Fibroblast of skin of right quadriceps (primary cell): Measurements from ENCODE around the gene SPPL2B.

Experiments used
- DNase-seq: peaks from one replicate; pipeline ENCODE4 v3.0.0-alpha.2; 2013

Gene SPPL2B

DNA sequence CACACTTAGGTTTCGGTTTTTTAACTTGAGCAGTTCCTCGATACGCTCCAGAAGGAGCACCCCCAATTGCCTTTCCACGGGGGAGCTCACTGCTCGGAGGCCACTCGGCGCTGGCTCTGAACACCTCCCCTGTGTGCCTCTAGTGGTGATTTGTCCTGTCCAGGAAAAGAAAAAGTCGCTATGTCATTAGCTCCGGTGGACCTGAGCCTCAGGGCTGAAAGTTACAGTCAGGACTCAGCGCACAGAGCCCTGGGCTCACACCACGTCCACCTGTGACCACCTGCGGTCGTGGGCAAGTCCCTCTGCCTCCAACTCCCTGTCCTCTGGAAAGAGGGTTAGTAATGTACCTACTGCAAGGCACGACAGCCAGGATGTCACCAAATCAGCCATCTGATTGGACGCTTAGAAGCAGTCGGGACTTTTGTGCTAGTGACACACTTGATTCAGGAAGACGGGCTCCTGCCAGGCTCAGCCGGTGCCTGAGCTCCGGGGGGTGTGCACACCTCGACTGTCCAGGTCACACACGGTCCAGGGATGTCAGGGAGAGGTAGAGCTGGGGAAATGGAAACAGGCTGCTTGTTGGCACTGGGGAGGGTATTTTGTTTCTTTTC lies 27.7 kb downstream of the SPPL2B start:
- DNase-seq = no peak

DNA sequence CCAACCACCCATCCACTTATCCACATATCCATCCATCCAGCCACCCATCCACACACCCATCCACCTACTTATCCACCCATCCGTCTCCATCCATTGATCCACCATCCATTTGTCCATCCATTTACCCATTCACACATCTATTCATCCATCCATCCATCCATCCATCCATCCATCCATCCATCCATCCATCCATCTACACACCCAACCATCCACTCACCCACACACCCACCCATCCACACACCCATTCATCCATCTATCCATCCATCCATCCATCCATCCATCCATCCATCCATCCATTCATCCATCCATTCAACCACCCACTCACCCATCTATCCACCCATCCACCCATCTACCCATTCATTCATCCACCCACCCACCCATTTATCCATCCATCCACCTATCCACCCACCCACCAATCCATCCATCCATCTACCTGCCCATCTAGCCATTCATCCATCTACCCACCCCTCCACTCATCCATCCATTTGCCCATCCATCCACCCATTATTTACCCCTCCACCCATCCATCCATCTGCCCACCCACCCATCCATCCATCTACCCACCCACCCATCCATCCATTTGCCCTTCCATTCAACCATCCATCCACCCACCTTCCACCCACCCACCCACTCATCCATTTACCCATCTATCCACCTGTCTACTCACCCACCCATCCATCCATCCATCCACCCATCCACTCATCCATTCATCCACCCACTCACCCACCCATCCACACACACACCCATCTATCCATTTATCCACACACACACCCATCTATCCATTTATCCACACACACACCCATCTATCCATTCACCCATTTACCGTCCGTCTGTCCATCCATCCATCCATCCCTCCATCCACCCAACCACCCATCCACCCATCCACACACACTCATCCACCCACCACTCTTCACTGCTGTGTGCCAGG lies 29.1 kb downstream of the SPPL2B start:
- DNase-seq = no peak

GRCh38 chr19:2358548-2359173 lies 30.2 kb downstream of the SPPL2B start:
- DNase-seq = no peak

DNA sequence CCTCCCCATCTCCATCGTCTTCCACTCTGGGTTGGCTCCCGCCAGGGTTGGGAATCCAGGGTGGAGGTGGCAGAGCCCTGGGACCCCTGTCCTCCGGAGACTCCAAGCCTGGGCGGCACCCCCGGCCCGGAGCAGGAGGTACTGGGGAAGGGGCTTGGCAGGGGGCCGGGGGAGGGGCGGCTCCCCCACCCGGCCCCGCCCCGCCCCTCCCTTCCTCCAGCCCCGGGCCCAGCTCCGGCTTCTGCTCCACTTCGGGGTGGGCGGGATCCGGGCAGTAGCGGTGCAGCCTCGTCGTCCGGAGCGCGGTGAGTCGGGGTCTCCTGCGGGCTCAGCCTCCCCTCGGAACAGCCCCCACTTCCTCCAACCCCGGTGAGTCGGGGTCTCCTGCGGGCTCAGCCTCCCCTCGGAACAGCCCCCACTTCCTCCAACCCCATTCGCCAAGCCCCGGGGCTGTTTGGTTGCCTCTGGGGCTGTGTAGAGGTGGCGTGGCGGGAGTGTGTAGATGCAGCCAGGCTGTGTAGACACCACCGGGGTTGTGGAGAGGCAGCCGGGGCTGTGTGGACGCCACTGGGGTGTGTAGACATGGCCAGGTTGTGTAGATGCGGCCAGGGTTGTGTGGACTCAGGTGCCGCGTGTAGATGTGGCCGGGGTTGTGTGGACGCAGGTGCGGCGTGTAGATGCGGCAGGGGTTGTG lies 31.7 kb downstream of the SPPL2B start, which contains the start of gene TMPRSS9:
TSS of gene TMPRSS9 (plus strand) at position 274 of the 694 bp plus-strand sequence. CDS start 29,521 bp downstream, outside the sequence.
- no peak for DNase-seq

DNA sequence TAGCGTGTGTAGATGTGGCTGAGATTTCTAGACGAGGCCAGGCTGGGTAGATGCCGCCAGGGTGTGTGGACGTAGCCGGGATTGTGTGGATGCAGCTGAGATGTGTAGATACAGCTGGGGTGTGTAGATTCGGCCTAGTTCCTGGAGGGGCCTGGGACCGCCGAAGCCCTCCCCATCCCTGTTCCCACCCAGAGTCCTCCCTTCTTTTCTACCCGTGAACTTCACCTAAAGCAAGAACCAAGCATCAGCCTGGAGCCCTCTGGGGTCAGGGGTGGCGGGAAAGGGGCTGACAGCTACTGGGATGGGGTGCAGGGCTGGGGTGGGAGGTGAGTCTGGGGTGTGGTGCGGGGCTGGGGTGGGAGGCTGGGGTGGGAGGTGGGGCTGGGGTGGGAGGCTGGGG lies 32.3 kb downstream of the SPPL2B start:
- no peak for DNase-seq

- DNase-seq = no peak
Measured at GRCh38 chr19:2361246-2362045, 33.0 kb downstream of the SPPL2B start.

DNA sequence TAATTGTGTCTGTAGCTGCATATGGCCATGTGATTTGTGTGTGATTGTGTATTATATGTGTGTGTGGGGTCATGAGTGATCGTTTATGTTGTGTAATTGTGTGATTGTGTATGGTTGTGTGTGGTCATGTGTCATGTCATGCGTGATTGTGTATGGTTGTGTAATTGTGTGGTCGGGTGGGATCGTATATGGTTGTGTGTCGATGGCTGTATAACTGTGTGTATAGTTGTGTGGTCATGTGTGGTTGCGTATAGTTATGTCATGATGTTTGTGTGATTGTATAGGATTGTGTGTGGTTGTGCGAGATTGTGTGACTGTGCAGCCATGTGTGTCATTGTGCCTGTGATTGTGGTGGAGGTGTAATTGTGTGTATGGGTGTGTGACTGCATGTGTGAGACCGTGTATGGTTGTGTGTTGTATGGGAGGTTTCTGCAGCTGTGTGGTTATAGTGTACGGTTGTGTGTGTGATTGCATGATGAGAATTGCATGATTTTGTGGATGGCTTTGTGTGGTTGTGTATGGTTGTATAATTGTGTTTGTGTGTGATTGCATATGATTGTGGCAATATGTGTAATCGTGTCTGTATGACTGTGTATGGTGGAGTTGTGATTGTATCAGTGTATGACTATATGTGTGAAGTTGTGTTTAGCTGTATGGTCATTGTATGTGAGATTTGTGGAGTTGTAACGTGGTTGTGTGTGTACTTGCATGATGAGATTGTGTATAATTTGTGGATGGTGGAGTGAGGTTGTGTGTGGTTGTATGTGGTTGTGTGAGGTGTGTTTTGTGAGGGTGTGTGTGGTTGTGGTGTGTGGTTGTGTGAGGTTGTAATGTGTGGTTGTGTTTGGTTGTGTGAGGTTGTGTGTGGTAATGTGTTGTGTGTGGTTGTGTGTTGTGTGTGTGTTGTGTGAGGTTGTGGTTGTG lies 33.8 kb downstream of the SPPL2B start:
- DNase-seq = no peak

DNA sequence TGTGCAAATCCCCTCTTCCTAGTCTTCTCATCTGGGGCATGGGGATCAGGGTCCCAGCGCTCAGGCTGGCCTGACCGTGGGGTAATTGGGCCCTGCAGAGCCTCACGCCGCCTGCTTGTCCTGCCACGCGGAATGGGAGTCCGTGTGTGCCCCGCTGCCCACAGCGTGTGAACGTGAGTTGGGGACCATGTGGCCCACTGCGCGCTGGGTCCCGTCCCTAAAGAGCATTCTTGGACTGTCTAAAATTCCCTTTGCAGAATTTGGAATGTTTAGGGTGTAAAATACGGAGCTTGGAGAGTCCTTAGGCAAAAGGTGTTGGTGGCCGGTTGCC lies 34.5 kb downstream of the SPPL2B start:
- DNase-seq = no peak

- DNase-seq = no peak
Measured at GRCh38 chr19:2363419-2363818, 34.9 kb downstream of the SPPL2B start.

DNA sequence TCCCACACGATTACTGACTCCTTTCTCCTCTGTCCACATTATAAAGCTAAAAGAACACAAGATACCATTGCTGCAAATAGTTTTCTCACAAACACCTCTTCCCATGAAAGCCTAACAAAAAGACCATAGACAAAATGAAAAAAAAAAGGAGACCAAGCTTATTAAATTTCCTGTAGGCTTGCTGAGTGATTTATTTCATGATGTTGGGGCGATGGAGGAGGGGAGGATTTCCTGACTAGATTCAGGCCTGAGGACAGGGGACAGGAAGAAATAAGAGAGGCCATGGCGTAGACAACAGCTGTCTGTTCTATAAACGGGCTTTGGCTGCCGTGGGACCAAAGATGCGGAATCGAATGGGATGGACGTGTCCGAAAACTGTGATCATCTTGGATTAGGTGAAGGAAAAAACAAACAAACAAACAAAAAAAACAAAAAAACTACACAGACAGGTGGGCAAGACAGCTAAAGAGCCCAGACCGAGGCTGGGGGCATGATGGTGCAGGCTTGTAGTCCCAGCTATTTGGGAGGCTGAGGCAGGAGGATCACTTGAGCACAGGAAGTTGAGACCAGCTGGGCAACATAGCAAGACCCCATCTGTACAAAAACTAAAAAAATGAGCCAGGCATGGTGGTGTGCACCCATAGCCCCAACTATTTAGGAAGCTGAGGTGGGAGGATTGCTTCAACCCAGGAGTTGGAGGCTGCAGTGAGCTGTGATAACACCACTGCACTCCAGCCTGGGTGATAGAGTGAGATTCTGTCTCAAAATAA lies 36.9 kb downstream of the SPPL2B start:
- no peak for DNase-seq

DNA sequence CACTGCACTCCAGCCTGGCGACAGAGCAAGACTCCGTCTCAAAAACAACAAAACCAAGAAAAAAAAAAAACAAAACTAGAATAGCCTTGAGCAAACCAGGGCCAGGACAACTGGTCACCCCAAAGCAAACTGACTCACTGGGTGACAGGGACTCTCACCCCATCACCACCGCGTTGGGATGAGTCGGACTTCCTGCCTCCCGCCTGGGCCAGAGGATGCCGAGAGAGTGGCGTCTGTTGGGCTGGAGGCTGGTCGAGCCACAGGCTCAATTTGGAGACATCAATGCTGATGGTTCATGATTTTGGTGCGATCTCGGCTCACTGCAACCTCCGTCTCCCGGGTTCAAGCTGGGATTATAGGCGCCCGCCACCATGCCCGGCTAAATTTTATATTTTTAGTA lies 43.2 kb downstream of the SPPL2B start:
- DNase-seq = peak; percentile 45

- DNase-seq = no peak
Measured at GRCh38 chr19:2372076-2372612, 43.7 kb downstream of the SPPL2B start.

- no peak for DNase-seq
Measured at GRCh38 chr19:2374808-2375207, 46.3 kb downstream of the SPPL2B start.

DNA sequence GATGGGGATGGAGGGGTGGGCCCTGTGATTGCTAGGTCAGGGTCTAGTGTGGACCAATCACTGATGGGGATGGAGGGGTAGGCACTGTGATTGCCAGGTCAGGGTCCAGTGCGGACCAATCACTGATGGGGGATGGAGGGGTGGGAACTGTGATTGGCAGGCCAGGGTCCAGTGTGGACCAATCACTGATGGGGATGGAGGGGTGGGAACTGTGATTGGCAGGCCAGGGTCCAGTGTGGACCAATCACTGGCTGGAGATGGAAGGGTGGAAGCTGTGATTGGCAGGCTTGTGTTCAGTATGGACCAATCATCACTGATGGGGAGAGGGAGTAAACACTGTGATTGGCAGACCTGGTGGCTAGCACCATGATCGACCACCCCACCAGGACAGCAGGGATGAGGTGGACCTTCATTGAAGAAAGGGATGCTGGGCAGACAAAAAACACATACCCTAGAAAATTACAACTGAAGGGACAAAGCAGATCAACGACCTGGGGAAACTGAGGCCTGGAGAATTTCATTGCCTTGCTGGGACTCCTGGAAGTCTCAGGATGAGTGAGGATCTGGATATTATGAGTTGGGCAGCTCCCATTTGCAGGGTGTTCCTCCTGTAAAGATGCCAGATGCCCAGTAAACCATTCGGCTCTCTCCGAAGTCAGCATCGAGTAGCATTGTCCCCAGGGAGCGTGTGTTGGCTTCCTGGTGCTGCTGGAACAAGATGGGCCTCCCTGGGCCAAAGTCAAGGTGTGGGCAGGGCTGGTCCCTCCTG lies 47.1 kb downstream of the SPPL2B start:
- DNase-seq = no peak

DNA sequence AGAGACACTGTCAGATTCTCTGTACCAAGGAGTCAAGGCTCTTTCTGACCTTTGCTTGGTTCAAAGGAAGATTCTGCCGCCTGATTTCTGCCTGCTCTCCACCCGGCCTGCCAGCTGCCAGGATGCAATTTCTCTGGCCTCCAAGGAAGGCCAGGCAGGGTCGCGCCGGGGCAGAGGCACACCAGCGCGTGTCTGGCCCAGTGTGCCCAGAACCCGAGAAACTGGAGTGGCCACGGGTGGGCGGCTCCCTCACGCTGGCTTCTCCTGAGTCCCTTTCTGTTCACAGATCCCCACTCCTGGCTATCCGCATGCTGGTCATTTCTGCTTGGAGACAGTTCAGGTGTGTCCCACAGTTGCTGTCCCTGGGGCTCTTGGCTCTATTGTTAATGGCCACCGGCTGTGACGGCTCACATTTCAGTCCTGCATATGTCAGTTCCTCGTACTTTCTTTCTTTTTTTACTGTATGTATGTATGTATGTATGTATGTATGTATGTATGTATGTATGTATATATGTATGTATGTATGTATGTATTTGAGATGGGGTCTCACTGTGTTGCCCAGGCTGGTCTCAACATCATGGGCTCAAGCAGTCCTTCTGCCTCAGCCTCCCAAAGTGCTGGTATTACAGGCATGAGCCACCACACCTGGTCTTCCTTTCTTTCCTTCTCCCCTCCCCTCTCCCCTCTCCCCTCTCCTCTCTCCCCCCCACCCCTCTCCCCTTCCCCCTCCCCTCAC lies 48.5 kb downstream of the SPPL2B start:
- no peak for DNase-seq

GRCh38 chr19:2380567-2380966 lies 52.1 kb downstream of the SPPL2B start:
- no peak for DNase-seq

DNA sequence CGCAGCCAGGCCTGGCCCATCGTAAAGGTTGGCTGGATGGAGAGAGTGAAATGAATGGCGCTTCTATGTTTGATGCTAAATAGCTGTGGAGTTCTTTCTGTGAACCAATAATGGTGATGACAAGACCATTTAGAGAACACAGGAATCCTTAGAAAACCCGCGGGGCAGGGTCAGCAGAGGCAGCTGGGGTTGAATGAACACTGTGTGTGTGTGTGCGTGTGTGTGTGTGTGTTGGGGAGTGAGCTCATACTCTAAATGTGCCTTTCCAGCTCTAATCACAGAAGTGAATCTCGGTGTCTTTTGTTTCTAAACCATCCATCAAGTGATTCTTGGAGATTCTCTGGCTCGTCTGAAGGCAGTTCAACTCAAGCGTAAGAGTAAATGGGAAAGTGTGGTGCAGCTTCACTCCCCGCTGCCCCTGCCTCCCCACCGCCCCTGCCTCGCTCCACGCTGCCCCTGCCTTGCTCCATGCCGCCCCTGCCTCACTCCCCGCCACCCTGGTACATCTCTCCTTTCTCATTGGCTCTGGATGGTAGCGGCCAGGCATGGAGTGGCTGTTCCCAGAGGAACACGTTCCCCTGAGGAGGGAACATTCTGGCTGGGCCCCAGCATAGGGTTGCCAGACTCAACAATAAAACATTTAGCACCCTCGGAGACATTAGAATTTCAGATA lies 52.8 kb downstream of the SPPL2B start:
- DNase-seq = peak; percentile 19
